Right lobe of liver (tissue), 4 donors: Measurements from ENCODE around the gene FARS2.

Source experiments
- POLR2A ChIP-seq: fragments of 450-650 bp; IDR thresholded peaks from one replicate; pipeline ENCODE4 v1.6.1; 2017; ENCODE audit warnings: antibody characterized with exemption, mild to moderate bottlenecking
- TF ChIP-seq, protein P1 (sequence below), 4 donors: fragments of 200-600 bp in 3 of 4; fragments of 450-650 bp in 1 of 4; IDR thresholded peaks; one replicate each; pipeline versions ENCODE4 v1.5.1 to v1.8.0; 2016 to 2022; ENCODE audit warnings: antibody characterized with exemption in 4 of 4, mild to moderate bottlenecking in 2 of 4
- donor health status: DM: no; HTN: no; CAD: no.
- donor health status: DM: no; HTN: no; CAD: no.
- donor health status: DM: no; HTN: yes; CAD: no.

DNA sequence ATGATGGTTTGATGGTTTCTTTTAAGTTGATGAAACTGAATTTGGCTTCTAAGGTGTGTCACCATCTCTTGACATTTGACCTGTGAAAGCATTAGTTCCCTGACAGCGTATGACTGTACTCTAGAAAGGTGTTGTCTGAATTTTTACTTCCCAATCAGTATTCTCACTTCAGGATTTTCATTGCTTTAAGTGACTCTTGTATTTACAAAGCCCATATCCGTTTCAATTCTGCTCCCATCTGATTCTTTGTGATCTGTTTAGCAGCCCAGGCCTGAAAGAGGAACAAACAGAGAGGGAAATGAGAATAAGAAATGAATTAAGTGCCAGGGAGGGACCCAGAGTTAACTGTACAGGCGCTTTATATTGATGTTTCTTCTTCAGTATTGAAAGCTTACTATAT lies 73.7 kb downstream of the FARS2 start:
- TF ChIP-seq, protein P1, sequence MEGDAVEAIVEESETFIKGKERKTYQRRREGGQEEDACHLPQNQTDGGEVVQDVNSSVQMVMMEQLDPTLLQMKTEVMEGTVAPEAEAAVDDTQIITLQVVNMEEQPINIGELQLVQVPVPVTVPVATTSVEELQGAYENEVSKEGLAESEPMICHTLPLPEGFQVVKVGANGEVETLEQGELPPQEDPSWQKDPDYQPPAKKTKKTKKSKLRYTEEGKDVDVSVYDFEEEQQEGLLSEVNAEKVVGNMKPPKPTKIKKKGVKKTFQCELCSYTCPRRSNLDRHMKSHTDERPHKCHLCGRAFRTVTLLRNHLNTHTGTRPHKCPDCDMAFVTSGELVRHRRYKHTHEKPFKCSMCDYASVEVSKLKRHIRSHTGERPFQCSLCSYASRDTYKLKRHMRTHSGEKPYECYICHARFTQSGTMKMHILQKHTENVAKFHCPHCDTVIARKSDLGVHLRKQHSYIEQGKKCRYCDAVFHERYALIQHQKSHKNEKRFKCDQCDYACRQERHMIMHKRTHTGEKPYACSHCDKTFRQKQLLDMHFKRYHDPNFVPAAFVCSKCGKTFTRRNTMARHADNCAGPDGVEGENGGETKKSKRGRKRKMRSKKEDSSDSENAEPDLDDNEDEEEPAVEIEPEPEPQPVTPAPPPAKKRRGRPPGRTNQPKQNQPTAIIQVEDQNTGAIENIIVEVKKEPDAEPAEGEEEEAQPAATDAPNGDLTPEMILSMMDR (IDR thresholded peaks at IDR 0.05): no peak
- TF ChIP-seq POLR2A: no peak
